ENCODE results near the gene ACER3.
"Not testable (repeated sequence)": the region's sequence is repeated elsewhere in the genome, so short reads cannot be mapped to it uniquely, and the experiment has no call there.

Gene ACER3

DNA sequence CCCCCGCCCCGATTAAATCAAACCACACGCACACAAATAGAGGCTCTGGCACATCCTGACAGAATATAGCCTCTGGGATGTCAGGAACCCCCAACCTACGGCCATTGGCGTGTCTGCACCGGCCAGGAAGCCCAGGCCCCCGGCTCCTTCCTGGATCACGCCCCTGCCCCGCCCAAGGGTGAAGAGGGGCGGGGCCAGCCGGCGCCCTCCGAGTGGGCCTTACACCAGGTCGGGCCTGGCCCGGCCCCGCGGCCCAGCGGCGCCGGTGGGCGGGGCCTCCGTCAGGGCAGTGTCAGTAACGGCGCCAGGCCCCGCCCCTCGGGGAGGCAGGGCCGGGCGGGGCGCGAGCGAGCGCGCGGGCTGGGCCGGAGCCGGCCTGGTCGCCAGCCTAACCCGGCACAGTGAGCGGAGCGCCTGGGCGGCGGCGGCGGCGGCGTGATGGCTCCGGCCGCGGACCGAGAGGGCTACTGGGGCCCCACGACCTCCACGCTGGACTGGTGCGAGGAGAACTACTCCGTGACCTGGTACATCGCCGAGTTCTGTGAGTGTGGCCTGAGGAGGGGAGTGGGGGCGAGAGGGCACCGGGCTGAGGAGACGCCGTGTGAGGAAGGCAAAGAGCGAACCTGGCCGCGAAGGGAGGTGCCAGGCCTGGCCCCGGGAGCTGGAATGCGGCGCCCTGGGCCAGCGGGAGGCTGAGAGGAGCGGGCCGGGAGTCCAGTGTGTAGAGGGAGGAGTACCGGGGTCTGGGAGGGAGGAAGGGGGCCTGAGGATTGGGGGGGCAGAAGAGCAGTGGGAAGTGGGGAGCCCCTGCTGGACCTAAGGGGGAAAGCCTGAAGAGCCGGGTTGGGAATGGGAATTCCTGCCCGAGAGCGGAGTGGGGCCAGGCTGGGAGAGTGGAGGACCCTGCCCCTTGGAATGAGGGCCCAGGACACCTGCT is at the start of gene ACER3:
TSS of gene ACER3 (plus strand) at position 380 of the 937 bp plus-strand sequence. CDS start at position 439, 59 bp downstream.
- TF ChIP-seq Cebpa-rat (IDR thresholded peaks at IDR 0.05): no peak
- H3K4me2 ChIP-seq: peak within 1 kb of the TSS; percentile 93
- H3K9me3 ChIP-seq: no peaks in the 10 kb centered on the region
- peak within 1 kb of the TSS; percentile 91 for H3K9ac ChIP-seq
- no peaks in the 10 kb centered on the region for H3K36me3 ChIP-seq
- peaks cover 26% of the 10 kb centered on the region for H3K4me1 ChIP-seq
- H3K27me3 ChIP-seq: no peaks in the 10 kb centered on the region
- peak within 1 kb of the TSS; percentile 87 for H3K27ac ChIP-seq
- H4K20me1 ChIP-seq: no peaks in the 10 kb centered on the region
- H3K4me3 ChIP-seq: peak within 1 kb of the TSS; percentile 90

GRCh38 chr11:76811259-76811658 is 49.5 kb upstream of the ACER3 start:
- no peak for TF ChIP-seq Cebpa-rat (IDR thresholded peaks at IDR 0.05)

GRCh38 chr11:76814414-76814813 is 46.3 kb upstream of the ACER3 start:
- peaks cover 45% of the 10 kb centered on the region for H3K9me3 ChIP-seq
- H3K27me3 ChIP-seq: no peaks in the 10 kb centered on the region
- no peak for TF ChIP-seq Cebpa-rat (IDR thresholded peaks at IDR 0.05)
- H3K4me3 ChIP-seq: no peak overlapping the region
- H3K36me3 ChIP-seq: no peaks in the 10 kb centered on the region
- no peak overlapping the region for H3K27ac ChIP-seq
- no peak overlapping the region for H3K9ac ChIP-seq
- H3K4me2 ChIP-seq: no peak overlapping the region
- no peaks in the 10 kb centered on the region for H4K20me1 ChIP-seq
- no peaks in the 10 kb centered on the region for H3K4me1 ChIP-seq

More at GRCh38 chr11:76811259-76811658, 49.5 kb upstream of the ACER3 start:
- peaks cover 25% of the 10 kb centered on the region for H3K9me3 ChIP-seq
- H4K20me1 ChIP-seq: no peaks in the 10 kb centered on the region
- no peak overlapping the region for H3K27ac ChIP-seq
- H3K4me2 ChIP-seq: no peak overlapping the region
- no peak overlapping the region for H3K9ac ChIP-seq
- no peaks in the 10 kb centered on the region for H3K36me3 ChIP-seq
- no peaks in the 10 kb centered on the region for H3K27me3 ChIP-seq
- H3K4me3 ChIP-seq: no peak overlapping the region
- H3K4me1 ChIP-seq: no peaks in the 10 kb centered on the region

DNA sequence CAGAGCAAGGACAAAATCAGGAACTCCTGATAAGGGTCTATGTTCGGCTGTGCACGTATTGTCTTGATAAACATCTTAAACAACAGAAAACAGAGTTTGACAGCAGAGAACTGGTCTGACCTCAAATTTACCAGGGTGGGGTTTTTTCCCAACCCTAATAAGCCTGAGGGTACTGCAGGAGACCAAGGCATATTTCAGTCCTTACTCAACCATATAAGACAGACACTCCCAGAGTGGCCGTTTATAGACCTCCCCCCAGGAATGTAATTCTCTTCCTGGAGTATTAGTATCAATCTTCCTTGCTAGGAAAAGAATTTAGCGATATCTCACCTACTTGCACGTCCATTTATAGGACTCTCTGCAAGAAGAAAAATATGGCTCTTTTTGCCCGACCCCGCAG is 45.0 kb upstream of the ACER3 start:
- not testable (repeated sequence) for H3K4me2 ChIP-seq, H3K27me3 ChIP-seq, H3K4me1 ChIP-seq, H3K4me3 ChIP-seq, H3K27ac ChIP-seq, H4K20me1 ChIP-seq, H3K9ac ChIP-seq, H3K36me3 ChIP-seq
- H3K9me3 ChIP-seq: peaks cover 58% of the 10 kb centered on the region

DNA sequence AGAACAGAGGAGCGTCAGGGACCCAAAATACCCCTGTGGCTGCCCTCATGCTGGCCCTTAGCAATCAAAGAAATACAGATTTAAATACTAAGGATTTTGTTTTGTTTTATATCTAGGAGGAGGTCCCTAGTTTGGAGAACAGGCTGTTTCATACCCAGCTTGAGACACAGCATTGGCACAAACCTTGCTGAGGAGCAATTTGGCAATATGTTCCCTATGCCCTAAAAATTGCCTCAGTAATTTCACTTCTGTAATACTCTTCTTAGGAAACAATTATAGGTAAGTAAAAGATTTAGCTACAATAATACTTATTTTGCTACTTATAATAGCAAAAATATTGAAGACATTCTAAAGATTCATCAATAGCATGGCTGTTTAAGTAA is 40.5 kb upstream of the ACER3 start:
- Histone ChIP-seq H3K36me3 (no peaks in the 10 kb centered on the region), H3K27ac (no peak overlapping the region), H3K4me1 (no peaks in the 10 kb centered on the region), H3K9ac (no peak overlapping the region), H4K20me1 (no peaks in the 10 kb centered on the region), H3K27me3 (no peaks in the 10 kb centered on the region), H3K9me3 (peaks cover 48% of the 10 kb centered on the region), H3K4me3 (no peak overlapping the region), H3K4me2 (no peak overlapping the region)
- no peak for TF ChIP-seq Cebpa-rat (IDR thresholded peaks at IDR 0.05)

DNA sequence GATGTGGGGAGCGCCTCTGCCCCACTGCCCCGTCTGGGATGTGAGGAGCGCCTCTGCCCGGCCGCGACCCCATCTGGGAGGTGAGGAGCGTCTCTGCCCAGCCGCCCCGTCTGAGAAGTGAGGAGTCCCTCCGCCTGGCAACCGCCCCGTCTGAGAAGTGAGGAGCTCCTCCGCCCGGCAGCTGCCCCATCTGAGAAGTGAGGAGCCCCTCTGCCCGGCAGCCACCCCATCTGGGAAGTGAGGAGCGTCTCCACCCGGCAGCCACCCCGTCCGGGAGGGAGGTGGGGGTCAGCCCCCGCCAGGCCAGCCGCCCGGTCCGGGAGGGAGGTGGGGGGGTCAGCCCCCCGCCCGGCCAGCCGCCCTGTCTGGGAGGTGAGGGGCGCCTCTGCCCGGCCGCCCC is 39.3 kb upstream of the ACER3 start:
- H3K27ac ChIP-seq, H3K4me2 ChIP-seq, H4K20me1 ChIP-seq, H3K9ac ChIP-seq, H3K4me1 ChIP-seq, H3K27me3 ChIP-seq, H3K36me3 ChIP-seq, H3K4me3 ChIP-seq: not testable (repeated sequence)
- H3K9me3 ChIP-seq: peaks cover 36% of the 10 kb centered on the region

- no peak overlapping the region for H3K27ac ChIP-seq
- H3K9ac ChIP-seq: no peak overlapping the region
- H3K36me3 ChIP-seq: no peaks in the 10 kb centered on the region
- no peaks in the 10 kb centered on the region for H3K27me3 ChIP-seq
- H4K20me1 ChIP-seq: no peaks in the 10 kb centered on the region
- H3K4me2 ChIP-seq: no peak overlapping the region
- no peak overlapping the region for H3K4me3 ChIP-seq
- H3K4me1 ChIP-seq: peaks cover 8% of the 10 kb centered on the region
- TF ChIP-seq Cebpa-rat (IDR thresholded peaks at IDR 0.05): no peak
- H3K9me3 ChIP-seq: peaks cover 26% of the 10 kb centered on the region
Observed at GRCh38 chr11:76822406-76822805, 38.3 kb upstream of the ACER3 start.

- TF ChIP-seq Cebpa-rat (IDR thresholded peaks at IDR 0.05): no peak
- Histone ChIP-seq H3K36me3 (no peaks in the 10 kb centered on the region), H3K4me2 (no peak overlapping the region), H3K4me3 (no peak overlapping the region), H3K4me1 (peaks cover 8% of the 10 kb centered on the region), H4K20me1 (no peaks in the 10 kb centered on the region), H3K27me3 (no peaks in the 10 kb centered on the region), H3K9me3 (peaks cover 24% of the 10 kb centered on the region), H3K27ac (no peak overlapping the region), H3K9ac (no peak overlapping the region)
Observed at GRCh38 chr11:76823481-76824028, 37.2 kb upstream of the ACER3 start.

DNA sequence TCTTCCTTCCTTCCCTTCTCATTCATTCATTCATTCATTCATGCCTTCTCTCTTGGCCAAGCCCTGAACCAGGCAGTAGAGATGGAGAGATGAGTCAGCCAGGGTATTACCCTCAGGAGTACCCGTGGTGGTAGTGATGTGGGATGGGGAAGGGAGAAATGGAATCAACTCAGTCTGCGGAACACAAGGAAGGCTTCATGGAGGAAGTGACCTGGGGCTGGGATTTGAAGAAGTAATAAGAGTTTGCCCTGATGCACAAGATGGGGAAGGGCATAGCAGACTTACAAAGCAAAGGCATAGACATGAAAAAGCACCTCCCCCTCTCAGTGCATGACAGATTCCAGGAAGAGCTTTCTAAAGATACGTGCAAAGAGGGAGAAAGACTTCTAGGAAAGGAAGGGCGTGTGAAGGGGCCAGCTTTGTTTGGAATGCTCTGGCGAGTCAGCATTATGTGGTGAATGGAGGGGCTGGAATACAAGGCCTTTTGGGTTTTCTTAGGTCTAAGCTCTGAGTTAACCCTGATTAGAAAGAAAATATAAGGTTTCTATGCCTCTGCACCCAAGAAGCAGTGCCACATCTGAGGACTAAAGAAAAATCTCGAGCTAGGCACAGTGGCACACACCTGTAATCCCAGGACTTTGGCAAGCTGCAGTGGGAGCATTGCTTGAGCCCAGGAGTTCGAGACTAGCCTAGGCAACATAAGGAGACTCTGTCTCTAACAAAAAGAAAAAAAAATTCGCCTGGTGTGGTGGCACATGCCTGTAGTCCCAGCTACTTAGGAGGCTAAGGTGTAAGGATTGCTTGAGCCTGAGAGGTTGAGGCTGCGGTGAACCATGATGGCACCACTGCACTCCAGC is 36.4 kb upstream of the ACER3 start:
- no peaks in the 10 kb centered on the region for H3K36me3 ChIP-seq
- H3K4me3 ChIP-seq: no peak overlapping the region
- H3K9me3 ChIP-seq: peaks cover 19% of the 10 kb centered on the region
- no peak overlapping the region for H3K4me2 ChIP-seq
- no peak overlapping the region for H3K9ac ChIP-seq
- peaks cover 8% of the 10 kb centered on the region for H3K4me1 ChIP-seq
- H3K27me3 ChIP-seq: no peaks in the 10 kb centered on the region
- TF ChIP-seq Cebpa-rat (IDR thresholded peaks at IDR 0.05): no peak
- no peaks in the 10 kb centered on the region for H4K20me1 ChIP-seq
- H3K27ac ChIP-seq: no peak overlapping the region
